ACHN (cell line): ENCODE results near the gene ADAMTS5.

ENCODE experiments used
- DNase-seq: peaks from one replicate; pipeline ENCODE4 v3.0.0-alpha.2; 2015
- in situ Hi-C: cut with HindIII; loops from 2 replicates; pipeline ENCODE4 v1.10.0; 2017; ENCODE audit warnings: low sequenced_read_pairs, low pct_ligation_motif_present, low pct_unique_long_range_greater_than_20kb

ADAMTS5 gene

GRCh38 chr21:26952374-26953066, 14.4 kb downstream of the ADAMTS5 start:
- DNase-seq: no peak
- in situ Hi-C loops: no loop called here

DNA sequence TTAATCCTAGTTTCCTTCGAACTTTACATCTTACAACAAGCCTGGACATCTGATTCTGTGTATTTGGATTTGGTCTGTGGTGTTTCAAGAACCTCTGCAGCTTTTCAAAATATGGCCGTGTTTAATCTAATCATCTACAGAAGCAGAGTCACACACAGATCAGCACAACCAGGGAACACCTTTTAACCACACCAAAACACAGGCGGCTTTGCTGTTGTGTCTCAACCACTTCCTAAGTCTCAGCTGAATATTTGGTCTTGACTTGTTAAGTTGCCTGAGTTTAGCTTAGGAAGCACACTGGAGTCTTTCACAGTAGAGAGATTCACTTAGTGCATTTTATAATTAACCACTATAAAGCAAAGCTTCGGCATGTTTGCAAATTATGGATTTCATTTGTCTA, 17.1 kb downstream of the ADAMTS5 start:
- DNase-seq: no peak
- in situ Hi-C loops: no loop called here

DNA sequence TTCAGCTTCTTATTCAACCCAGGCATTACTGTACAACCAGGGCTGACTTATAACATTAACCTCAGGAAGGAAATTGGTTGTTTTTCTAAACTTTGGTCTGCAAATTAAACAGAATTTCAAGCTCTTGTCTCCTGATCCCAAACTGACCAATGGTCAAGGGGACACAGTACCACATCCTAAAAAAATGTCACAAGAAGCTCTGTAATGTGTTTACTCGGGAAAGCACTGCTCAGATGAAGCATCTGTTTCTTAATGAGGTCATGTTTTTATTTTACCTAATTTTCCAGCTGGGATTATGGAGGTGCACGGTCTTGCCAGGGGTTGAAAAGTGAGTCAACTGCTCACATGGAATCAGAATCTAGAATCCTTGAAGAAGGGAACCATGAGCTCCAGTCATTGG, 18.7 kb downstream of the ADAMTS5 start:
- in situ Hi-C loops: no loop called here
- no peak for DNase-seq

DNA sequence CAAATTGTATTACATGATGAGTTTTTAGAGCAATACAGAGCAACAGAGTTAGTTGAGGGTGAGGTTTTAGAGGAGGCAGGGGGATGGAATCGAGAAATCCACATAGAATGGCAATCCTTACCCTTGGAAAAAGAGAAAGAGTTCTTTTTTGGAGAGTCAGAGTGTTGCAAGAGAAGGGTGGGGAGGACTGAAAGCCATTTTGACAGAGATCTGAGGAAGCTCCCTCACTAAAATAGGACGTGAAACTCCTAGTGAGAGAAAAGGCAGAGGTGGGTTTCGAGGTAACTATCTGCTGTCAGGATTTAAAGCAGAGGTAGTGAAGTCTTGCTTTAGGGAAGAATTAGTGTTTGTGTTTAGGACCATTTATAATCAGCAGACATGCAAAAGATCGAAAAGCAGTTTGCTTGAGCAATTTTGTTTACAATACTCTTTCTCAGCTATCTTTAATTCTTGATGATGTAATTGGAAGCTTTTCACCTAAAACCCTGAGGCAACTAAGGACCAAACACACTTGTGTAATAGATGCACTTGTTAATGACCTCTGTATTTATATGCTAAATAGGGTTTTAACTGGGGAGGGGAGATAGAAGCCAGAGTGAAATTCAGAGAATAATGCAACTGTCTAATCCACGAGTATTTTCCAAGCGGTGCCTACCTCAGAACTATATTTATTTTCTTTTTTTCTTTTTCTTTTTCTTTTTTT, 20.0 kb downstream of the ADAMTS5 start:
- in situ Hi-C loops: no loop called here
- no peak for DNase-seq

- in situ Hi-C loops: no loop called here
- no peak for DNase-seq
Measured at GRCh38 chr21:26945916-26946675, 20.8 kb downstream of the ADAMTS5 start.

DNA sequence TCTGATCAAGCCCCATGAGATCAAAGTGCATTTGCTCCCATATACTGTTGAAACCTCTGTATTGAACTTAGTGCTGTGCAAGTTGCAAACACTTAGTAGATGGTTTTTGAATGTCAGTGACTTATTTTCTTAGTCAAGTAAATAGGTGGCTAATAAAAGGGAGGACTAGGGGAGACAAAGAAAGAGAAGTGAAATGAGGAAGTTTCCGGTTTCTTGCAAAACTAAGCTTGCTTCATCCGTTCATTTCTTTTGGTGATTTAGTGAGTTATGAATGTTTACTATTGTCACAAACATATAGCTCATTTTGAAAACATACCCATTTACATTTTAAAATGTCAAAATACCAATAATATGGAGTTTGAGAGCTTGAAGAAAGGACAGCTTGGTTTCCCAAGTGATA, 23.0 kb downstream of the ADAMTS5 start:
- no peak for DNase-seq
- in situ Hi-C loops: no loop called here

DNA sequence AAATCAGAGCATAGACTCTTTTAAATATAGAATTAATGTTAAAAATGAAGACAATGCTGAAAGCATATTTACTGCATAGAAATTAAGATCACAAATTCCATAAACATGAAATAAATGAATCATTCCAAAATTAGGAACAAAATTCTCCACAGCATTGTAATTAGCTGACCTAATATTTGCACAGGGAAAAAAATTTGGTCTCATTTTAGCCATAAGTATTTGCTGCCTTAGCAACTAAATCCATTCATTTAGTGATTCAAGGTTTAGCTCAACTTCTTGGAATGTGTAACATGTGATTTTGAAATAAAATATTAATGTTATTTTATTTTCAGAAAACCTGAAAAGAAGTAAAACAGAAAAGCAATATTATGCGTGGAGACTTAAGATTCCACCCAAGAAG, 25.5 kb downstream of the ADAMTS5 start:
- DNase-seq: no peak
- in situ Hi-C loops: no loop called here

DNA sequence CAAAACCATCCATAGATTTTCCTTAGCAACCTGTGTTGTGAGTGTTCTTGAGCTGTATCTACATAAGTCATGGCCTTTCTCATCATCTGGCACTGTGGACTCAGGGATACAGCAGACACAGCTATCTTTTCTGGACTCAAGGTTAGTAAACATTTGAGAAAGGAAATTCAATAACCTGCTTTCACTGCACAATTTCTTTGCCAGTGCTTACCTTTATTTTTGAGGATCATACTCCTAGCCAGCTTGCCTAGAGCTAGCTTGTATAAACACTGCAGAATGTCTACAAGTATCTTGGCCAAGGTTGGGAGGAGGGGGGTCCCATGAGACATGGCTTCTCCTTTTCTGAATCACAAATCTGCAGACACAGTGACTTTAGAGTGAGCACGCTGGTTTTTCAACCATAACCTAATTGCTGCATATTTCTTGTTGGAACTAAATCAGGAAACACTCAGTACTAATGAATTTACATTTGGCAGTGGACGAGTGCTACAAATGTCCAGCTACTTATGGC, 27.2 kb downstream of the ADAMTS5 start:
- no peak for DNase-seq
- in situ Hi-C loops: no loop called here

- no peak for DNase-seq
- in situ Hi-C loops: no loop called here
Measured at GRCh38 chr21:26936641-26937040, 30.2 kb downstream of the ADAMTS5 start.

DNA sequence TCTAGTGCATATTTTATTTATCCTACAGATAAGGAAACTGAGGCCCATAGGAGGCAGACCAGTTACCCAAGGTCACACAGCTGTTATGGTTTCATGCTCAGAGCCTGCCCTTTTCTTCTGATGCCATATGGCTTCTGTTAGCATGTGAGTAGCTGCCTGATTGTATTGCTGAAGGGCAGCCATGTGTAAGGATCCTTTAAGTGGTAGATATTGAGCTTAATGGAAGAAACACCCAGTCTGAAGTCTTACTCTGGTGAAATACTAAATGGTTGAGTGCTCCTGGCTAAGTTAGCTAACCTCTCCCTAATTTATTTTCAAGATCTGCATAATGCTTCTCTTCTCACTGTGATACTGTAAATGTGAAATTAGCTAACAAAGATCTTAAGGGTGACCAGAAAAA, 30.9 kb downstream of the ADAMTS5 start:
- in situ Hi-C loops: no loop called here
- no peak for DNase-seq

DNA sequence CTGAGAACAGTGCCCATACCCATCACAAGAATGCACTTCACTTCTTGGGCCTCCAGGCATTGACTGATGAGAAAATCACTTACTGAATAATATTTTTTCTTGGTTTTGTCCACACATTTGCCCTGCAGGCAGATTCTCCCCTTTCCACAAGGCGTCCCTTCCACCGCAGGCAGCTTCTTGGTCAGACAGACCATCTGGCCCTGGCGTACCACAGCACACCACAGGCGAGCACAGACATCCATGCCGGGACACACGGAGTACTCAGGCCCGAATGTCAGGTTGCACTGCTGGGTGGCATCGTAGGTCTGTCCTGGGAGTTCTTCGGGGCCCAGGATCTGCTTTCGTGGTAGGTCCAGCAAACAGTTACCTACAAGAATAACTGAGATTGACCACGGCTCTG, 32.5 kb downstream of the ADAMTS5 start:
- in situ Hi-C loops: no loop called here
- DNase-seq: no peak

DNA sequence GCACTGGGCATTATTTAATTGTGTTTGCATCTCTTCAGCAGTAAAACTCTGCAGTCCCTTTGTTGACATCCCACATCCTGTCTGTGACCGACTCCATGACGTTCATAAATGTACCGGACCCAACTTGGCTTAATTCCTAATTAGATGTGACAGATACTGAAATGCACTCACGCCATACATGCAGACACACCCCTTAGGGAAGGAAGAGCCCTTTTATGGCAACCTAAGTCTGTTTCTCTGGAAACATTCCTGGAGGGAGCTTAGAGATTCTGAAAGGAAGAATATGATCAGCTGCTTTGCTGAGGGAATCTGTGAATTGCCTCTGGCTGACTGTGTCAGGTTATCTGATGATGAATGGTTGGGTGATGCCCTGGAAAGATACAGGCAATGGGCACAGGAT, 33.4 kb downstream of the ADAMTS5 start:
- in situ Hi-C loops: no loop called here
- DNase-seq: no peak

- DNase-seq: no peak
- in situ Hi-C loops: no loop called here
Measured at GRCh38 chr21:26925636-26926035, 41.3 kb downstream of the ADAMTS5 start.

DNA sequence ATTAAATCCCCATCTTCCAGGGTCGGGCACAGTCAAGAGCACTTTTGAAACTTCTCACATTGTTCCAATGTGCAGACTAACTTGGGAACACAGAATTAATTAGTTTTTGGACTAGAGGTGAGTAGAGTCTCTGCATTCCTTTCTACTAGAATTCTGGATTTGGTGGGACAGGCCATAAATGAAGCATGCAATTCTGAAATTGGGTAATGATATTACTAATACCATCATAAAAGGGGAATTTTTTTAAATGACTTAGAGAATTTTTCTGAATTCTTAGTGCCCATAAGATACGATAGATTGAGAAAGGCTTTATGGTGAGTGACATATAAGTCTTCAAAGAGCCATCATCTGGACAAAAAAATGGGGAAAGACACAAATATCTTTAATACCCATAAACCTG, 41.8 kb downstream of the ADAMTS5 start:
- DNase-seq: no peak
- in situ Hi-C loops: no loop called here

DNA sequence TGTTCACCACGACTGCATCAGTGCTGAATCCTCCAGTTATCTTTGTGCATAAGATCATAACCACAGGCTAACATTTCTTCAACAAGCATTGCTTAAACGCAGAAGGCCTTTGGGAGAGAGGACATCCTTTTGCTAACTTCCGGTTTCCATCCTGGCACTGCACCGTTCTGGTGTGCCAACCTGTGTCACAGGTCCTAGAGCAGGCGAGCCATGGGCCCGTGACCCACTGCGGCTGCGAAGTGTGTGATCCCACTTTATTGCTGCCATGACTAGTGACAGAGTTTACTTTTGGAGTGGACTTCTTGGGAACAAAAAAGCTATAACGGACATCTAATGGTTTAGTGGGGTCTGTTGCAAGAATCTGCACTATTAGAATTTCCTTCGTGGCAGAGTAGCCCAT, 42.9 kb downstream of the ADAMTS5 start:
- no peak for DNase-seq
- in situ Hi-C loops: no loop called here

GRCh38 chr21:26920055-26920454, 46.8 kb downstream of the ADAMTS5 start:
- no peak for DNase-seq
- in situ Hi-C loops: no loop called here

DNA sequence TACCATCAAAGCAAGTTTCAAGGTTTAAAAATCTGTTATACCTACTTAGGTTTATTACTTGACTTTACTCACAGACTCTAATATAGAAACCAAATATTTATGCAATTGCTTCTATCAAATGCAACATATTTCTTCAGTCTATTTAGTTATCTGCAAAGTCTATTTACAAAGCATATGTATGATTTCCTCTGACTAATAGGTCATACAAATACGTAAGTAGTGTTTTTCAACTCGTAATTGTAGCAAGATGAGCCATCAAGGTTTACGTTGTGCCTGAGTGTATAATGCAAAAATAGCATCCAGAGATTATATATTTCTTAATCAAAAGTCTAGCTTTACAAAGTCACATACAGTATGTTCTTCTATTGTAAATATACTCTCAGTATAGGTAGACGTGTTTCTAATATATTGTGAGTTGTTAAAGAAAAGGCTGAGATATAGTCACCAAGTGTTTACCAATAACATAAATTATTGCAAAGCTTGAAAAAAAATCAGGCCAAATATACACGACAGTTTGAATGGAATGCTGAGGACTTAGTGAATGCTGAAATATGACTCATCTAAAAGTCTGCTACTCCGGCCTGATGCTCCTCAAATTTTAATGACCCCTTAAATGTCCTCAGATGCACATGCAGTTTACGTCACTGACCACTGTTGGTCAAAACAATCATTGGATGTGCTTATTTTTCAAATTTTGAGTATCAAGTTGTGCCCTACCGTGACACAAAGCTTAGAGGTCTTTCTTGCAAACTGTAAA, 48.4 kb downstream of the ADAMTS5 start:
- in situ Hi-C loops: no loop called here
- DNase-seq: no peak

GRCh38 chr21:26916799-26917198, 50.1 kb downstream of the ADAMTS5 start:
- DNase-seq: no peak
- in situ Hi-C loops: no loop called here

DNA sequence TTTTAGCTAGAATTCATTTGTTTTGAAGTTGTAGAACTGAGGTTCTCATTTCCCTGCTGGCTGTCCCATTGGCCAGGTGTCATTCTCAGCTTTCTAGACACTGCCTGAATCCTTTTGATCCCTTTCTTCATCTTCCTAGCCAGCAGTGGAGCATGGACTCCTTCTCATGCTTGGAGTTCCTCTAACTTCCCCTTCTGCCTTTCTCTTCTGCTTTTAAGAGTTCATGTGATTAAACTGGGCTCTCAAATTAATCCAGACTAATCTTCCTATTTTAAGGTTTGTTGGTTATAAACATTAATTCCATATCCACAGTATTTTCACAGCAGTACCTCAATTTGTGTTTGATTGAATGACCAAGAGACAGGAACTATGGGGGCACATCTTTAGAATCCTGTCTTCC, 52.3 kb downstream of the ADAMTS5 start:
- in situ Hi-C loops: no loop called here
- DNase-seq: no peak
